Hematopoietic multipotent progenitor cell treated with erythropoietin and hydrocortisone succinate and interleukin-3 and kit ligand, for 6 days (in vitro differentiated cells): ENCODE data around the gene CREG1.

Source experiments
- DNase-seq: peaks from one replicate; pipeline ENCODE4 v3.0.0-alpha.2; 2015

CREG1 gene

DNA sequence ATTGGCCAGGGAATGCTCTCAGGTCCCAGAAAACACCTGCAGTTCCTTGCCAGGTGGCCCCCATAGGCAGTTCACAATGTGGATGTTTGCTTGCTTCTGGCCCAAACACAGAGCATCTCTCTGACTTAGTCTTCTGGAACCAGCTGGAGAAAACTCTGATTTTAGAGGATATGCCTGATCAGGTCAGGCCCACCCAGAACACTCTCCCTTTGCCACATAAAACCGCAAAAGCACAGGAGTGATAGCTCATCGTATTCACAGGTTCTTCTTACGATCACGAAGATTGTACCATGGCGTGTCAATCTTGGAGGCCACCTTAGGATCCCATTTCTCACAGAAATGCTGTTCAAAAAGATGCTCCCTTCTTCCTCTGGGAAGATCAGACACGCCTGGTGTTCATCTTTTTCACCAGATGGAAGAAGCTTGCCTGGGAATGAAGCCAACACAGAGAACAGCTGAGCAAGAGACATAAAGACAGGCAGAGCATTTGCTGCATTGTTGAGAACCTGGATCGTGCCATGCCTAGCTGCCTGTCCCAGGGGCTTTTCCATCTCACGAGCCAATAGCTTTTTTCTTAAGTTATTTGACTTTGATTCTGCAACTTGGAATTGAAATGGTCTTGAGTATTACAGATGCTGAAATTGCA lies 23.6 kb downstream of the CREG1 start:
- no peak for DNase-seq

DNA sequence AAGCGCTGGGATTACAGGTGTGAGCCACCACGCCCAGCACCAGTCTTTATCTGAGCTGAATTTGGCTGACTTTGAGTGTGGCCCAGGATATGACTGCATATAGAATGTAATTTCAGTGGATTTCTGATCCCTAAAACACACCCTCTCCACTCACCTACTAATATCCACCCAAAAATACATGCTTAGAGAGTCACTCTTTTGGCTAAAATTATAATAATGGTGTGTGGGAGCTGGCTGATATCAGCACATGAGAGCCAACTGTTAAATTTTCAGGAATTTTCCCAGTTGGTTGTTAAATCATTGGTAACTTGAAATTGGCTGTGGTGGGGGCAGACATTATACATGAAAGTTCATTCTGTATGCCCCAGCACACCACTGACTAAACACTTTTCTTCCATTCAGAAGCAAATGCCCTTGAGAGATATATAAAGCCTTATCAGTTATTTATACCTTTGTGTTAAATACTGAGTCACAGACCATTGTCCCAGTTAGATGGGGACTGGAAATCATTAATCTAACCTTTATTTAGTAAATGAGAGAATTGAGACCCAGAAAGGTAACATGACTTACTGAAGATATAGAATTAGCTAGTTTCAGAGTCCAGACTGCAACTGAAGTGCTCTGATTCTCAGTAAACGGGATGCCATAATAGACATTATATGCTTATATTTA lies 25.4 kb downstream of the CREG1 start:
- no peak for DNase-seq

DNA sequence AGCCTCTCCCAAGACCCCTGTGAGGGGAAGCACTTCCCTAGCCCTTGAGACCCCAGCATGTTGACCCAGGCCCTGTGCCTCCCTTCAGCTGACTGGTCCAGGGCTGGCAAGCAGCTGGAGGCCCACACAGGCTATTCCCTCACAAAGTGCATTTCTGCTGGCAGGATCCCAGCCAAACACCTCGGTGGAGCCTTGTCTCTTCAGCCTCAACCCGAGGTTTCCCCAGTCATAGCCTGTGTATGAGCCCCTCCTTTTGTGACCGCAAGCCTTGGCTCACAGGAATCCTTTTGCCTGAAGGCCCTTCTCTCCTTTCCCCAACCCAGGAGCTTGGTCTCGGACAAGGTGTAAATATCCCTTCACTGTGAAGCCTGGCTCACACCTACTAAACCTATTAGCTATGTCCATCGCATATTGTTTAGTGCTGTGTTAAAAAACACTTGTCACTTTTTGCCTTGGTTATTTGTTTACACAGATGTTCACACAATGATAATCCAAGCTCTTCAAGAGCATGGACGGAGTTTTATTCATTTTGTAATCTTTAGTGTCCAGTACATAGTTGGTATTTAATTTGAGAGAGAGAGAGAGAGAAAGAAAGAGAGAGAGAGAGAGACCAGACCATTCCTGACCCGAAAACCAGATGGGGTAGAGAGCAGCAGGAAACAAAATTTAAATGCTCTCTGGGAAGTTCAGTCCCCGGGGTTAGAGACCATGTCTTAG lies 26.7 kb downstream of the CREG1 start:
- no peak for DNase-seq

DNA sequence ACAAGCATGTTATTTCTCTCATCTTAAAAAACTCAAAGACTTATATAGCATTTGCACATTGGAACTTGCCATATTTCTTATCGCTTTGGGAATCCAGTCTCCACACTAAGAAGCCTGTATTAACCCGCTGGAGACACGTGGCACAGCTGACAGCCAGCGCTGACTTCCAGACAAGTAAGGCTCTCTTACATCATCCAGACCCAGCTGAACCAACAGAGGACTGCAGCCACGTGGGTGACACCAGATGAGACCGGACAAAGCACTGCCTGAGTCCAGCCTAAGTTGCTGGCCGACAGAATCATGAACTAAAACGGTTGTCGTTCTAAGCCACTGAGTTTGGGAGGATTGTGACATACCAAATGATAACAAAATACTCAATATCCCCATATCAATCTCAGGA lies 28.9 kb downstream of the CREG1 start:
- no peak for DNase-seq

GRCh38 chr1:167522246-167522645 lies 31.3 kb downstream of the CREG1 start:
- DNase-seq = no peak

GRCh38 chr1:167520711-167521206 lies 32.8 kb downstream of the CREG1 start:
- DNase-seq = peak; percentile 29

GRCh38 chr1:167518331-167518700 lies 35.2 kb downstream of the CREG1 start, which contains the start of gene CD247:
Gene CD247 (minus strand): TSS chr1:167518529. CDS start chr1:167518465, 64 bp downstream.
- DNase-seq = no peak

DNA sequence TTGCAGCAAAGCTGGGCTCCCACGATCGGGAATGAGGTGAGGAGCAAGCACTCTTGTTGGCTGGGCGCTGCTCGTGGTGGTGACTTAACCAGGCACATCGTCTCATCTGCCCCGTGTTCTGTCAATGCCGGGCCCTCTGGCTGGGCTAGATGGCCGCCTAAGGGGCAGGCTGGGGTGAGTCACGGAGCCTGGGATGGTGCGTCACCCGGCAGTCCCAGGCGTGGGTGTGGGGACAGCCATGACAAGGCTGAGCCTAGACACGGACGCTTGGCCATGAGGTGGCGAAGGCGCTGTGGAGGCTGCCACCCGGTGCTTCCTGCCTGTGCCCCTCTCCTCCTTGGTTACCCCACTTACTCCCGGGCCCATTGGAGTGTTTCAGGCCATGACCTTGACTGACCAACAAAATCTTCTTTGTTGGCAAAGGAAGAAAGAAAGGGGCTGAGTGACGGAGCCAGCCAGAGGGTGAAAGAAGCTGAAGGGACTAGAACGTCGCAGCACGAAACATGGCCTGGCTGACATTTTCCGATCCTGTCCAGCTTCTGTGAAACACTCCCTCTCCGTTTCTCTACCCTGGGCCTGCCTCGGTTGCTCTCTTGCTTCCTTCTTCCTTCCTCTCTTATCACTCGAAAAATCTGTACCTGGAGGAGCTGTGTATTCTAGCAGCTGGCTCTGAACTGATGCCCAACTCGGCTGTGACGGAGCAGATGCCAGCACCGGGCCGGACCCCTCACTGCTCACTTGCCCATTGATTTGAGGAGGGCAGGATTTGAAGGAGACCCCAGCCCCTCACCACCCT lies 35.8 kb downstream of the CREG1 start:
- no peak for DNase-seq

- DNase-seq = no peak
Observed at GRCh38 chr1:167516404-167517388, 36.9 kb downstream of the CREG1 start.

GRCh38 chr1:167515893-167516321 lies 37.7 kb downstream of the CREG1 start:
- no peak for DNase-seq

- DNase-seq = no peak
Observed at GRCh38 chr1:167515461-167515860, 38.1 kb downstream of the CREG1 start.

DNA sequence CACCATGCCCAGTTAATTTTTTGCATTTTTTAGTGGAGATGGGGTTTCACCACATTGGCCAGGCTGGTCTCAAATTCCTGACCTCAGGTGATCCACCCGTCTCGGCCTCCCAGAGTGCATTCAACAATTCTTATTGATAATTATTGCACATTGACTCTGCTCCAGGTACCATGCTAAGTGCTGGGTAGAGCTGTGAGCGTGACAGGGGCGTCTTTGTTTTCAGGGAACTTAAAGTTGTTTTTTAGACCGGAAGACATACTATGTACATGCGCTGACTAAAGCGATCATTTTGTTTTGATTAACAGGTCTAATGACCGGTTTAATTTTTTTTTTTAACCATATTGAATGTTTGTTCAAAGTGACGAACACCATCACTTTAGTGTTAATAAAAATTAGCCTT lies 39.3 kb downstream of the CREG1 start:
- DNase-seq = no peak

DNA sequence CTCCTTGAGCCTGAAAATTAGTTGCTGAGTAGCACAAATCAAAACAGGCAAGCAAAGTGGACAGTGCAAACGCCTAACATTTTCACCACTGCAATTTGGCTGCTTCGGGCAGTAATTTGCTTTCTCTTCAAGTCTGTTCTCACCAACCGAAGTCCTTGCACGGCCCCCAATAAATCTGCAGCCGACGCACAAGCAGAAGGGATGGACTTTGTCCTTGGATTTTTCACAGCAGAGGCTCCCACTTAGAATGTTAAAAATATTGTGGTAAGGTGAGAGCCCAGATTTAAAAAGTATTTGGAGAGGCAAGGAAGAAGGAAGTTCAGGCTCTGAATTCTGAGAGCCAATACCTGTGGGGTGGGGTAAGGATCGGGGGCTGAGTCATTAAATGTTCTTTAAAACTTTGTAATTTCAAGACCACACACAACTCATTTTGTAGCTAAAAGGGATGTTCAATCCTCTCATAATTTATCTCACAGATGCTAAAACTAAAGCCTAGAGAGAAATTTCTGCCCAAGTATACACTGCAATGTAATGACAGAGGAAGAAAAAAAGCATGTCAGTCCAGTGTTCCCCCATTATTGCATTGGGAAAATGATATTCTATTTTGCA lies 41.4 kb downstream of the CREG1 start:
- no peak for DNase-seq

DNA sequence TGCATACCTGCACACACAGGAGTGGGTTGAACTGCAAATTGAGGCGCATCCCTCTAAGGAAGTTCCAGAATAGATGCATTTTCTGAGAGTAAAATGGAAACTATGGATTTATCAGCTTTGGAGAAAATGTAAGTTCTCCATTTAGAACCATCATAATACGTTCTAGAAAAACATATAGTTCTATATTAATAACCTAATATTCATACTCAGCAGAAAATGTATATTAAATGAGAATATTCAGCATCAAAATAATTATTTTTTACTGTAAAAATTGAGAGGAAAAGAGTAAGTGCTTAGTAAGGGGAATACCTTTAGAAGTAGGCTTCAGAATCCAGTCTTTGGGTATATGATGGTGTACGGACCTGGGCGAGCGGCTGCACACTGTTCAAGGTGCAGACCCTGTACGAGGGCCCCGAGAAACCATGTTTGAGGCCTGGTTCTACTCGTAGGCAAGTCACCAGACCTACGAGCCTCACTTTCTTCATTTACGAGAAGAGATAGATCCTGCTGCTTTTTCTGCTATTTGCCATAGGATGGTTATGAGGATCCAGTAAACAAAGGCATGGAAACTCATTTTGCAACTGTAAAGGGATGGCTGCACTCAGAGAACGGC lies 42.1 kb downstream of the CREG1 start:
- no peak for DNase-seq

GRCh38 chr1:167510881-167511280 lies 42.7 kb downstream of the CREG1 start:
- no peak for DNase-seq

DNA sequence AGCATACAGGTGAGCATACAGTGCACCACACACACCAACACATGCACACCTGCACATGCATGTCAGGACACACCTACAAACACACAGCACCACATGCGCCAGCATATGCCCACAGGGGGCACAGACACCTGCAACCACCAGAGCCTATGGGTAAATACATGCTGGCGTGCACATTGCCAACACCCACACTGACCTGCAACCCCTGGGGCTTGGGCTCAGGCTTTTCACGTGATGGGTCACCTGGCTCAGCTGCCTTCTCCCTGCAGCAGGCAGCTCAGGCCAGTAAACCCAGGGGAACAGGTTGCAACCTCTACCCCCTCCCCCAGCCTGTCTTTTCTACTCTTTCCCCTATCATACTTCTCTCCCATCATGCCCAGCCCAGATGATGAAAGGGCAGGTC lies 43.3 kb downstream of the CREG1 start:
- DNase-seq = no peak

DNA sequence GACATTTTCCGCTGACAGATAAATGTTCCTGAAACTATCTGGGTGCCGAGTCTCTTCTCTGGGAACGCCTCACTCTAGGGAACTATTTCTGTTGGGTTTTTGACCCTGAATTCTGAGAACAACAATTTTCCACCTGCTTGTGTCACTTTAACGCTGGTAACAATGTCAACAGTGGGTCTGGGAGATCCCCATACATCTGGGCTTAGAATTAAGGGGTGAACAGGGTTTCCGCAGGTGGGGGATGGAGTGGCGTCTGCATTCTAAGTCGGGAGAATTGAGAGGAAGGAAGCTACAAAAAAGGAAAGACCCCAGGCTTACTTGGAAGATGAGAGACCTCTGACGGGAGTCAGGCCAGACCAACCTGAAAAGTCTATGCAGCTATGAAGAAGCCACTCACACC lies 44.0 kb downstream of the CREG1 start:
- no peak for DNase-seq

DNA sequence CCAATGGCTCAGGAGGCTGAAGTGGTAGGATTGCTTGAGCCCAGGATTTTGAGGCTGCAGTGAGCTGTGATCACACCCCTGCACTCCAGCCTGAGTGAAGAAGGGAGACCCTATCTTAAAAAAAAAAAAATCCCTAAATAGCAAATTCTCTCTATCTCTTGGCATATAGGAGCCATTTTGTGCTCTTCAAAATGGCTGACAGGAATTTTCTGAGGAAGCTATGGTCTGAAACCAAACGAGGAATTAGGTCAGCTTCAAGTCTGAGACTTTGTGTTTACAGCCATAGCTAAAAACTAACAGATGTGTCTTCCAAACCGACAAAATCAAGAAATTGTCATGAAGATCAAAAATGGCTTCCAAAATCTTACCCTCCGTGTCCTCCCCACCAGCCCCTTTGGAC lies 45.8 kb downstream of the CREG1 start:
- DNase-seq = no peak

DNA sequence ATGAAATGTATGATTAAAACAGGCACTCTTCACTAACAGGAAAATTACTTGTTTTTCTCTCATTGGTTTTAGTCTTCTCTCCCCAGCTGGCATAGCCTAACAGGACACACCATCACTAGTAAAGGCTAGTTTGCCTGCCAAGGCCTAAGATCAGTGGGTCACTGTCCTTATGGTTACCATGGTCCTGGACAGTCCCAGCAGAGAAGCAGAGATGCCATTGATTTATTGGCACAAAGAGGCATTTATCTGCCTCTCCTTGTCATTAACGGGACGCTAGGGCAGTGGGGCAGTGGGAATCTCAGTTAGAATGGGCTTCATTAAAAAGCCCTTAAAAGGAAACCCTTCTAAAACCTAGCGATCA lies 49.1 kb downstream of the CREG1 start:
- no peak for DNase-seq

GRCh38 chr1:167503626-167504466 lies 49.7 kb downstream of the CREG1 start:
- DNase-seq = no peak
